Mesodermal cell (in vitro differentiated cells): ENCODE results near the gene TTC16.

Experiments
- H3K27ac ChIP-seq: 2 replicates; pipeline ENCODE4 v1.7.0; 2013; ENCODE audit warnings: mild to moderate bottlenecking, low read depth, low read length, moderate library complexity; ENCODE audit not compliant: severe bottlenecking
- H3K36me3 ChIP-seq: 2 replicates; pipeline ENCODE4 v1.7.1; 2013; ENCODE audit warnings: mild to moderate bottlenecking, low read length, moderate library complexity; ENCODE audit not compliant: control insufficient read depth, insufficient read depth
- H3K4me1 ChIP-seq: one replicate; pipeline ENCODE4 v1.7.1; 2013; ENCODE audit warnings: mild to moderate bottlenecking, low read length; ENCODE audit not compliant: insufficient read depth, control insufficient read depth, poor library complexity, severe bottlenecking
- H3K4me3 ChIP-seq: 2 replicates; pipeline ENCODE4 v1.7.0; 2013; ENCODE audit warnings: low read length, control low read depth, mild to moderate bottlenecking; ENCODE audit not compliant: insufficient read depth, poor library complexity, severe bottlenecking; ENCODE audit errors: extremely low read depth
- H3K9me3 ChIP-seq: 2 replicates; pipeline ENCODE4 v1.7.1; 2013; ENCODE audit warnings: mild to moderate bottlenecking, low read length, moderate library complexity; ENCODE audit not compliant: control insufficient read depth
- WGBS, 2 experiments: methylation state at CpG; one replicate each; pipeline ENCODE4 v1.1.5; 2013; ENCODE audit warnings: missing lambda C conversion rate in 2 of 2; ENCODE audit not compliant: insufficient coverage in 2 of 2; 5-methylcytosine and 5-hydroxymethylcytosine counted together

The TTC16 gene

GRCh38 chr9:127758843-127759242, 43.0 kb downstream of the TTC16 start:
- Histone ChIP-seq H3K36me3 (no peaks in the 10 kb centered on the region), H3K4me1 (peaks cover 32% of the 10 kb centered on the region), H3K4me3 (no peak overlapping the region), H3K27ac (no peak overlapping the region), H3K9me3 (no peaks in the 10 kb centered on the region)
- 76 to 83% methylated on average over 5 of the region's 5 CpGs for WGBS, 2 experiments

DNA sequence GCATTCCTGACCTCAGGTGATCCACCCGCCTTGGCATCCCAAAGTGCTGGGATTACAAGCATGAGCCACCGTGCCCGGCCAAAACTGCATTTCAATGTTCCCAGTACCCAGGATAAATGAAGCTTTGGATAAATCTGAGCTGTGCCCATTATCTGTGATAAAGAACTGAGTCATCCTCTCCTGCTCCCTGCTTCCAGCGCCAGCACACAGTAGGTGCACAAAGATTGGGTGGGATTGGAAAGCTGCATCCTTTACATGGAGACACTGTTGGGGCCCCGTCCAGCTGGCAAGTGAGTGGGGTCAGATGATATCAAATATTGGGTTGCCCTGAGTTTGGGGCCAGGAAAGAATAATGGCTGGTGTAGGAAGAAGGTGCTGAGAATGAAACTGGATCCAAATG, 45.2 kb downstream of the TTC16 start:
- H3K36me3 ChIP-seq = peaks cover 4% of the 10 kb centered on the region
- 90 to 92% methylated on average over 4 of the region's 5 CpGs for WGBS, 2 experiments
- no peak overlapping the region for H3K27ac ChIP-seq
- no peaks in the 10 kb centered on the region for H3K9me3 ChIP-seq
- H3K4me1 ChIP-seq = peaks cover 36% of the 10 kb centered on the region
- H3K4me3 ChIP-seq = no peak overlapping the region

GRCh38 chr9:127761491-127761956, 45.6 kb downstream of the TTC16 start:
- whole genome bisulfite sequencing, 2 experiments = 68 to 72% methylated on average over 4 of the region's 5 CpGs

GRCh38 chr9:127762111-127762676, 46.3 kb downstream of the TTC16 start:
- 47 to 54% methylated on average over 15 to 16 of the region's 16 CpGs for WGBS, 2 experiments

More at GRCh38 chr9:127761491-127761956, 45.6 kb downstream of the TTC16 start:
- Histone ChIP-seq H3K4me1 (peaks cover 36% of the 10 kb centered on the region), H3K36me3 (peaks cover 6% of the 10 kb centered on the region), H3K4me3 (no peak overlapping the region), H3K9me3 (no peaks in the 10 kb centered on the region), H3K27ac (peak overlapping the region; percentile 36)

DNA sequence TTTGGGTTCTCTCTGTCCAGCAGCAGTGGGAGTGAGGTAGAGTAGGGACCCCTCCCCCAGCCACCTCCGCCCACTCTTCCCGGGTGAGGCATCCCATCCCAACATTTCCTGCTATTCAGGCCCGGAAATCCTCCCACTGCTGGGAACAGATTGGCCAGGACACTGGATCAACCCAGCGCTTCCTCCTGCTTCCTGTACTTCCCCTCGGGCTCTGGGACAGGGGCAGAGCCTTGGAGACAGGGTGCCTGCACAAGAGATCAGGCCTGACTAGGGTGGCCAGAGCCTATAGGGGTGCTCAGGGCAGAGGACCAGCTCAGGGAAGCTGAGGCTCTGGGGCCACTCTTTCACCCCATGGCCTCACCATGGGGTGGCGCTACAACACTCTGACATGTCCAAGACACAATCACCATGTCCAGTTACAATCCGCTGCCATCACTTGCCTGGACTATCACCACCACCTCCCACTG, 48.1 kb downstream of the TTC16 start:
- Histone ChIP-seq H3K27ac (no peak overlapping the region), H3K4me1 (peaks cover 50% of the 10 kb centered on the region), H3K9me3 (no peaks in the 10 kb centered on the region), H3K4me3 (no peak overlapping the region), H3K36me3 (peaks cover 10% of the 10 kb centered on the region)
- WGBS, 2 experiments = 51 to 53% methylated on average over 6 to 7 of the region's 7 CpGs

More at GRCh38 chr9:127762111-127762676, 46.3 kb downstream of the TTC16 start:
- Histone ChIP-seq H3K36me3 (peaks cover 10% of the 10 kb centered on the region), H3K4me1 (peaks cover 40% of the 10 kb centered on the region), H3K4me3 (no peak overlapping the region), H3K27ac (peak overlapping the region; percentile 36), H3K9me3 (no peaks in the 10 kb centered on the region)

DNA sequence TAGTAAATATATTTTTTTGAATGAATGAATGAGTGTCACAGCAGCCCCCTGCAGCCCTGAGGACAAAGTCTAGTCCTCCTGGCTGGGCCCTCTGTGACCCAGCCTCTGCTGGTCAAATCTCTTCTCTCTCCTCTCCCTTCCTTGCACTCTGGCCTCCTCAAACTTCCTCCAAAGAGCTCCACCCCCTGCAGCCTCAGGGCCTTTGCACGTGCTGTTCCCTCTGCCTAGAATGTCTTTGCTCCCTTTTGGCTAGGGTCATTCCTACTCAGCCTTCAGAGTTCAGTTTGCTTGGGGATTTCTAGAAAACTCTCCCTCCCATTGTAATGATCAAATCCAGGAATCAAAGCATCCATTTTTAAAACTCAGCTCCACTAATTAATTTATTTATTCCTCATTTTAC, 49.5 kb downstream of the TTC16 start:
- no peak overlapping the region for H3K27ac ChIP-seq
- peaks cover 56% of the 10 kb centered on the region for H3K4me1 ChIP-seq
- no peaks in the 10 kb centered on the region for H3K9me3 ChIP-seq
- H3K36me3 ChIP-seq = peaks cover 10% of the 10 kb centered on the region
- 71 to 83% methylated on average over 1 of the region's 1 CpG for WGBS, 2 experiments
- H3K4me3 ChIP-seq = no peak overlapping the region

- Histone ChIP-seq H3K27ac (peak overlapping the region; percentile 95), H3K36me3 (peaks cover 10% of the 10 kb centered on the region), H3K4me3 (no peak overlapping the region), H3K4me1 (peaks cover 48% of the 10 kb centered on the region), H3K9me3 (no peaks in the 10 kb centered on the region)
- 100% methylated on average over 1 of the region's 3 CpGs for WGBS, 2 experiments
Observed at GRCh38 chr9:127767410-127767809, 51.5 kb downstream of the TTC16 start.

DNA sequence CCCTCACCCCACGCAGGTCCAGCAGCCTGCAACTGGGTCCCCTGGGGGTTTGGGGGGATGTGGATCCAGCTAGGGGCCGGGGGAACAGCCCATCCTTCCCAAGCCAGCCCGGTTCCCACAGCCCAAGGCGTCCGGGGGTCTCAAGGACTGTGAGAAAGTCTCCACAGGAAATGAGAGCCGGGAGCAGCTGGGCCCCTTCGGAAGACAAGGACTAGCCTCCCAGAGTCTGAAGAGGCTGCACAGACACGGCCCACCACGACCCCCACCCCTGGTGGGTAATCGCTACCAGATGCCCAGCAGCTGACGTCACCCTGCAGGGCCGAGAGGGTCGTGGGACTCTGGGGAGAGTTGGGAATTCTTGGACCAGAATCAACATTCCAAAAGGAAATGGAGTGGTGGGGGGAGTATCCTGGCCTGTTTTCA, 52.0 kb downstream of the TTC16 start:
- peak overlapping the region; percentile 95 for H3K27ac ChIP-seq
- WGBS, 2 experiments = 31 to 48% methylated on average over 6 to 8 of the region's 13 CpGs
- peaks cover 10% of the 10 kb centered on the region for H3K36me3 ChIP-seq
- peaks cover 44% of the 10 kb centered on the region for H3K4me1 ChIP-seq
- no peaks in the 10 kb centered on the region for H3K9me3 ChIP-seq
- no peak overlapping the region for H3K4me3 ChIP-seq

DNA sequence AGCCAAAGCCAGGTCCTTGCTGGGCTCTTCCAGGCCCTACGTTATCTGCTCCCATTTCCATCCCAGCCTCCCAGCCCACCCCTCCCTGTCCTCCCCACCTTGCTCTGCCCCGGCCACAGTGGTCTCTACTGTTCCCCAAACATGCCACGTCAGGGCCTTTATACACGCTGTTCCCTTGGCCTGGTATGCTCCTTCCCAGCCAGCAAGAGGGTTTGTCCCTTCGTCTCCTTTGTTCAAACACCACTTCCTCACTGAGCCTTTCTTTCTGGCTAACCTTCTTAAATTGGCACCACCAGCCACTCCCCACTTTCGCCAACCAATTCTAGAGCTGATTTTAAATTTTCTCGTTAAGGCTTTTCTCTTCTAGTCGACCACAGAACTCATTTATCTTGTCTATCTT, 52.8 kb downstream of the TTC16 start:
- Histone ChIP-seq H3K9me3 (no peaks in the 10 kb centered on the region), H3K4me1 (peaks cover 37% of the 10 kb centered on the region), H3K27ac (peak overlapping the region; percentile 95), H3K36me3 (peaks cover 10% of the 10 kb centered on the region), H3K4me3 (no peak overlapping the region)
- WGBS, 2 experiments = 90 to 93% methylated on average over 8 of the region's 8 CpGs

- H3K4me1 ChIP-seq = peaks cover 33% of the 10 kb centered on the region
- peak overlapping the region; percentile 95 for H3K27ac ChIP-seq
- 85 to 100% methylated on average over 3 to 4 of the region's 5 CpGs for WGBS, 2 experiments
- H3K36me3 ChIP-seq = peaks cover 10% of the 10 kb centered on the region
- no peak overlapping the region for H3K4me3 ChIP-seq
- no peaks in the 10 kb centered on the region for H3K9me3 ChIP-seq
Observed at GRCh38 chr9:127769101-127769500, 53.2 kb downstream of the TTC16 start.

DNA sequence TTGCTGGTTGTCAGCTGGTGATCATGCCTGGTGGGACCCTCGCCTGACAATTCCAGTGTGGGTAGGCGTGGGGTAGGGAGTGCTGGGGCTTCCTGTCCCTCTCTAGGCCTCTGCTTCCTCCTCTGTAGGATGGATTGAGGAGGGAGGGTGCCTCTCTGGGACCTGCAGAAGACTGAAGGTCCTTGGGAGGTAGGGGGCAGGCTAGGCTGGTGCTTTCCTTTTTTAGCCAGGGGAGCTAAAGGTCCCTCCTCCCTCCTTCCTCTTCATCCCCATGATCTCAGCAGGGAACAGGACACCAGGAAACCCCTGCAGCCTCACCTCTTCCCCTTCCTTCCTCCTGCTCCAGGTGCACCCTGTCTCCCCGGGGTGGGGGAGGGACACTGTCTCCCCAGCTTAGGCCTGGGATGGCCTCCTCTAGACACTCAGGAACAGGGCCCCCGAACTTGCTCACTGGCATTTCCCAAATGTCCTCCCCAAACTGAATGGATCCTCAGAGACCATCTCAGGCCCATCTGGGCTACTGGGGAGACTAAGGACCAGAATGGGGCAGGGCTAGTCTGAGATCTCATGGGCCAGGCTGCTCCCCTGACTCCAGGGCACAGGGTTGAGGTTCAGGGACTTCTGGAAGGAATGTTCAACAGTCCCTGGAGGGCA, 54.2 kb downstream of the TTC16 start:
- Histone ChIP-seq H3K9me3 (no peaks in the 10 kb centered on the region), H3K4me3 (peak overlapping the region; percentile 49), H3K27ac (no peak overlapping the region), H3K4me1 (peaks cover 29% of the 10 kb centered on the region), H3K36me3 (peaks cover 10% of the 10 kb centered on the region)
- WGBS, 2 experiments = 79 to 96% methylated on average over 2 to 4 of the region's 4 CpGs
